IMR-90 (cell line): ENCODE measurements around the gene ADAMTS9. TPM values are rescaled to one million over a fixed set of nuclear protein-coding genes. Genes with fewer than 3 reads are reported as not detected.

Experiments used
- ATAC-seq: fragments of 200-7000 bp; cut with Tn5 transposase; 2 replicates; pipeline ENCODE4 v1.9.1; 2020; ENCODE audit warnings: low read depth, mild to moderate bottlenecking, moderate library complexity
- BruUV-seq: library from RNA; stranded (reverse); fragments of 400-500 nt; replicated peaks from 2 replicates; lab custom pipeline; 2021; lab: Mats Ljungman, UMichigan
- CTCF ChIA-PET: fragments of 300-600 bp; formaldehyde crosslinking; extraction: SDS; loops from one replicate; lab custom pipeline; 2021; ENCODE audit warnings: antibody characterized with exemption; lab: Yijun Ruan, JAX
- POLR2A ChIA-PET: fragments of 300-600 bp; sonication (Branson Sonifier 250); formaldehyde crosslinking; loops from one replicate; lab custom pipeline; 2022; ENCODE audit warnings: antibody characterized with exemption; ENCODE audit not compliant: unreplicated experiment; lab: Charles Lee
- DNase-seq: peaks from one replicate; pipeline ENCODE4 v3.0.0; 2013
- H2AFZ ChIP-seq: replicated peaks from 2 replicates; pipeline ENCODE3; 2013; ENCODE audit warnings: low read length, mild to moderate bottlenecking; ENCODE audit not compliant: poor library complexity
- H2AK5ac ChIP-seq: 2 replicates; pipeline ENCODE4 v1.6.1; 2013; ENCODE audit warnings: low read depth, low read length, inconsistent platforms
- H2AK9ac ChIP-seq: replicated peaks from 2 replicates; pipeline ENCODE3; 2013; ENCODE audit warnings: mild to moderate bottlenecking, low read depth, low read length, moderate library complexity; ENCODE audit not compliant: poor library complexity
- H2BK120ac ChIP-seq: 2 replicates; pipeline ENCODE4 v1.6.1; 2013; ENCODE audit warnings: low read depth, low read length, inconsistent platforms
- H2BK15ac ChIP-seq: 3 replicates; pipeline ENCODE4 v1.6.1; 2013; ENCODE audit warnings: low read depth, low read length, inconsistent platforms
- H2BK20ac ChIP-seq: 2 replicates; pipeline ENCODE4 v1.6.1; 2013; ENCODE audit warnings: low read depth, mild to moderate bottlenecking, inconsistent platforms, low read length, moderate library complexity
- H2BK5ac ChIP-seq: 2 replicates; pipeline ENCODE4 v1.6.1; 2013; ENCODE audit warnings: mild to moderate bottlenecking, low read depth, low read length, inconsistent platforms; ENCODE audit not compliant: poor library complexity, severe bottlenecking
- H3K14ac ChIP-seq: replicated peaks from 2 replicates; pipeline ENCODE4 v1.6.1; 2013; ENCODE audit warnings: low read depth, low read length, inconsistent platforms
- H3K18ac ChIP-seq: 2 replicates; pipeline ENCODE4 v1.6.1; 2013; ENCODE audit warnings: low read depth, low read length, control low read depth
- H3K23ac ChIP-seq: 2 replicates; pipeline ENCODE4 v1.6.1; 2013; ENCODE audit warnings: low read depth, low read length, inconsistent platforms
- H3K27ac ChIP-seq: 2 replicates; pipeline ENCODE4 v1.5.1; 2013; ENCODE audit warnings: mild to moderate bottlenecking, control low read depth, low read length; ENCODE audit not compliant: insufficient read depth
- H3K27me3 ChIP-seq: 2 replicates; pipeline ENCODE4 v1.6.1; 2013; ENCODE audit warnings: low read length; ENCODE audit not compliant: control insufficient read depth, insufficient read depth
- H3K36me3 ChIP-seq: 2 replicates; pipeline ENCODE4 v1.6.1; 2013; ENCODE audit warnings: low read length, mixed read lengths; ENCODE audit not compliant: control insufficient read depth, insufficient read depth
- H3K4ac ChIP-seq: 2 replicates; pipeline ENCODE4 v1.6.1; 2013; ENCODE audit warnings: low read depth, low read length, inconsistent platforms
- H3K4me1 ChIP-seq: 2 replicates; pipeline ENCODE4 v1.6.1; 2013; ENCODE audit warnings: low read length, mixed read lengths; ENCODE audit not compliant: control insufficient read depth, insufficient read depth
- H3K4me2 ChIP-seq: 2 replicates; pipeline ENCODE4 v1.6.1; 2013; ENCODE audit warnings: low read depth, mild to moderate bottlenecking, control low read depth, low read length, moderate library complexity
- H3K4me3 ChIP-seq: 2 replicates; pipeline ENCODE4 v1.5.1; 2013; ENCODE audit warnings: low read depth, mild to moderate bottlenecking, control low read depth, low read length, moderate library complexity; ENCODE audit not compliant: insufficient read depth
- H3K56ac ChIP-seq: 2 replicates; pipeline ENCODE4 v1.6.1; 2013; ENCODE audit warnings: low read length, inconsistent platforms; ENCODE audit not compliant: insufficient read depth; ENCODE audit errors: extremely low read depth
- H3K79me1 ChIP-seq, 2 experiments: 2 replicates each; pipeline ENCODE4 v1.6.1; 2013; ENCODE audit warnings: low read length in 2 of 2, inconsistent platforms in 1 of 2, low read depth in 1 of 2
- H3K9ac ChIP-seq: 2 replicates; pipeline ENCODE4 v1.6.1; 2013; ENCODE audit warnings: low read depth, low read length, control low read depth
- H3K9me1 ChIP-seq: 2 replicates; pipeline ENCODE4 v1.6.1; 2013; ENCODE audit warnings: low read length, inconsistent platforms; ENCODE audit not compliant: insufficient read depth
- H3K9me3 ChIP-seq: 2 replicates; pipeline ENCODE4 v1.6.1; 2013; ENCODE audit warnings: low read length; ENCODE audit not compliant: control insufficient read depth, insufficient read depth
- H4K20me1 ChIP-seq: 2 replicates; pipeline ENCODE4 v1.6.1; 2013; ENCODE audit warnings: low read length, inconsistent platforms; ENCODE audit not compliant: insufficient read depth
- H4K5ac ChIP-seq: 2 replicates; pipeline ENCODE4 v1.6.1; 2013; ENCODE audit warnings: mild to moderate bottlenecking, low read depth, low read length, control low read depth
- H4K8ac ChIP-seq, 2 experiments: 2 replicates each; pipeline ENCODE4 v1.6.1; 2013; ENCODE audit warnings: low read depth in 2 of 2, low read length in 2 of 2, control low read depth in 1 of 2, inconsistent platforms in 1 of 2
- H4K91ac ChIP-seq: 2 replicates; pipeline ENCODE4 v1.6.1; 2013; ENCODE audit warnings: low read depth, low read length, inconsistent platforms; ENCODE audit not compliant: insufficient read depth
- BHLHE40 ChIP-seq: fragments of 150-350 bp; IDR thresholded peaks from 2 replicates; pipeline ENCODE4 v1.6.1; 2016; ENCODE audit warnings: mild to moderate bottlenecking, low read depth, low read length
- CEBPB ChIP-seq: IDR thresholded peaks from 2 replicates; pipeline ENCODE4 v1.6.1; 2012; ENCODE audit warnings: low read depth, low read length, improper control_type of control experiment
- CHD1 ChIP-seq: IDR thresholded peaks from 2 replicates; pipeline ENCODE4 v1.6.1; 2012; ENCODE audit warnings: low read depth, low read length, improper control_type of control experiment
- FOS ChIP-seq: fragments of 150-350 bp; IDR thresholded peaks from 2 replicates; pipeline ENCODE4 v1.6.1; 2016; ENCODE audit warnings: low read depth, low read length
- MAFK ChIP-seq: IDR thresholded peaks from 2 replicates; pipeline ENCODE4 v1.6.1; 2012; ENCODE audit warnings: low read depth, low read length, improper control_type of control experiment
- MAZ ChIP-seq: IDR thresholded peaks from 2 replicates; pipeline ENCODE4 v1.6.1; 2012; ENCODE audit warnings: low read depth, mild to moderate bottlenecking, low read length, improper control_type of control experiment, moderate library complexity, borderline replicate concordance
- MXI1 ChIP-seq: IDR thresholded peaks from 2 replicates; pipeline ENCODE4 v1.6.1; 2012; ENCODE audit warnings: low read depth, mild to moderate bottlenecking, low read length, moderate library complexity, borderline replicate concordance
- NFE2L2 ChIP-seq: fragments of 150-350 bp; IDR thresholded peaks from 2 replicates; pipeline ENCODE4 v1.6.1; 2016; ENCODE audit warnings: low read depth, mild to moderate bottlenecking, low read length
- POLR2A ChIP-seq: IDR thresholded peaks from 2 replicates; pipeline ENCODE4 v1.6.1; 2012; ENCODE audit warnings: mild to moderate bottlenecking, low read depth, low read length
- RAD21 ChIP-seq: IDR thresholded peaks from 2 replicates; pipeline ENCODE4 v1.6.1; 2012; ENCODE audit warnings: low read length, improper control_type of control experiment
- RCOR1 ChIP-seq: IDR thresholded peaks from 2 replicates; pipeline ENCODE4 v1.6.1; 2012; ENCODE audit warnings: mild to moderate bottlenecking, low read length, improper control_type of control experiment; ENCODE audit not compliant: insufficient replicate concordance
- RFX5 ChIP-seq: IDR thresholded peaks from 2 replicates; pipeline ENCODE4 v1.8.0; 2012; ENCODE audit warnings: low read depth, mild to moderate bottlenecking, low read length, moderate library complexity
- SMC3 ChIP-seq: fragments of 150-350 bp; IDR thresholded peaks from 2 replicates; pipeline ENCODE4 v1.6.1; 2016; ENCODE audit warnings: low read depth, mild to moderate bottlenecking, antibody characterized with exemption, low read length, moderate library complexity
- WGBS, 2 experiments: methylation state at CpG; one replicate each; pipeline versions ENCODE4 v1.1.5 to v1.1.7; 2013; ENCODE audit warnings: missing lambda C conversion rate in 2 of 2; ENCODE audit not compliant: insufficient read length in 1 of 2; ENCODE audit errors: extremely low coverage in 2 of 2; 5-methylcytosine and 5-hydroxymethylcytosine counted together
- dilution Hi-C: fragments of 300-500 bp; cut with HindIII; formaldehyde crosslinking; loops from one replicate; pipeline ENCODE4 v1.14.3; 2018; ENCODE audit warnings: low sequenced_read_pairs; ENCODE audit not compliant: unreplicated experiment
- in situ Hi-C: fragments of 300-500 bp; cut with MboI; formaldehyde crosslinking; loops from 3 replicates; pipeline ENCODE4 v1.14.3; 2019; ENCODE audit warnings: low sequenced_read_pairs, inconsistent platforms, mixed read lengths
- intact Hi-C: fragments of 100-400 bp; cut with micrococcal nuclease; formaldehyde crosslinking; loops from 2 replicates; pipeline ENCODE4 v1.10.0; 2022
- polyA plus RNA-seq, 3 experiments: library from polyadenylated mRNA; depleted of rRNA; stranded (reverse); fragments of >200 nt; gene quantifications; 2 replicates each; pipeline ENCODE4 v1.2.3, GENCODE V29; 2012; ENCODE audit warnings: low replicate concordance in 1 of 3
- total RNA-seq: library from RNA; depleted of rRNA; stranded (reverse); fragments of >200 nt; gene quantifications from 2 replicates; pipeline ENCODE4 v1.2.3, GENCODE V29; 2012
- TF ChIP-seq, protein P1 (sequence below): conservative IDR thresholded peaks from 2 replicates; pipeline ENCODE4 v1.5.1; 2012; ENCODE audit warnings: mild to moderate bottlenecking, low read depth, low read length, improper control_type of control experiment
- TF ChIP-seq, protein P2 (sequence below): fragments of 150-350 bp; IDR thresholded peaks from 2 replicates; pipeline ENCODE4 v1.6.1; 2016; ENCODE audit warnings: low read depth, mild to moderate bottlenecking, low read length, moderate library complexity, borderline replicate concordance
- TF ChIP-seq, protein P3 (sequence below): fragments of 150-350 bp; IDR thresholded peaks from 2 replicates; pipeline ENCODE4 v1.6.1; 2017; ENCODE audit warnings: mild to moderate bottlenecking, antibody characterized with exemption, low read length, low read depth

The ADAMTS9 gene
- total and polyA plus RNA-seq, 2 of the 4 experiments (the other 2 are of a cell fraction) = 0.55 to 1.1 TPM

DNA sequence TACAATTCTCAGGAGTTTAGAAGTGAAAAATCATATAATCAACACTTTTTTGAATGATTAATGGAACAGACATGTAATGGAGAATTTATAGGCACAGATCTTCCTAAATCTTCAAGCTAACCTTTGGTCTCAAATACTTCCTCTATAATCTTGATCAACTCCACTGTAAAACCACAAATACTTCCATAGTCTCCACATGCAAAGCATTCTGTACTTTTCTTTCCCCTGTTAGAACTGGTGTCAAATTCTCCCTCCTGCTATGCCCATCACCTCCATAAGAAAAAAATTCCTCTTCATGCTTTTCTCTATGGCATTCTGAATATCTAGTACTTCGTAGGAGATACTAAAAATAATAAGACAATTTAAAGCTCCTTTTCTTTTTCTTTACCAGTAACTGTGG, 214.3 kb downstream of the ADAMTS9 start:
- Histone ChIP-seq H3K14ac (no peak overlapping the region), H4K8ac (no peak overlapping the region), H3K4me3 (no peak overlapping the region), H3K4me1 (no peaks in the 10 kb centered on the region), H2BK15ac (no peak overlapping the region), H3K4me2 (no peak overlapping the region), H4K20me1 (no peaks in the 10 kb centered on the region), H3K9me3 (no peaks in the 10 kb centered on the region), H3K4ac (no peak overlapping the region), H3K18ac (no peak overlapping the region), H3K9ac (no peak overlapping the region), H4K91ac (no peak overlapping the region), H3K9me1 (no peaks in the 10 kb centered on the region), H2AK5ac (no peak overlapping the region), H3K27ac (no peak overlapping the region), H3K36me3 (no peaks in the 10 kb centered on the region), H3K27me3 (no peaks in the 10 kb centered on the region; the same call in 1 of the 2 replicates), H2BK20ac (no peak overlapping the region), H4K5ac (no peak overlapping the region), H2AK9ac (no peak overlapping the region), H3K79me1 (no peaks in the 10 kb centered on the region), H3K23ac (no peak overlapping the region), H3K56ac (no peak overlapping the region), H2AFZ (no peak overlapping the region), H2BK120ac (no peak overlapping the region), H2BK5ac (no peak overlapping the region)
- dilution Hi-C loops (loop anchor here (25.0 kb wide), 1 partner anchor 436 kb away; no protein-coding TSS in a partner anchor), in situ Hi-C loops (no loop called here), intact Hi-C loops (no loop called here)
- ChIA-PET POLR2A (no interaction called here), CTCF (interaction anchor here (1.6 kb wide), 1 partner anchor 9 kb away, joined by 4 read pairs; no protein-coding TSS in a partner anchor)
- TF ChIP-seq, protein P1, sequence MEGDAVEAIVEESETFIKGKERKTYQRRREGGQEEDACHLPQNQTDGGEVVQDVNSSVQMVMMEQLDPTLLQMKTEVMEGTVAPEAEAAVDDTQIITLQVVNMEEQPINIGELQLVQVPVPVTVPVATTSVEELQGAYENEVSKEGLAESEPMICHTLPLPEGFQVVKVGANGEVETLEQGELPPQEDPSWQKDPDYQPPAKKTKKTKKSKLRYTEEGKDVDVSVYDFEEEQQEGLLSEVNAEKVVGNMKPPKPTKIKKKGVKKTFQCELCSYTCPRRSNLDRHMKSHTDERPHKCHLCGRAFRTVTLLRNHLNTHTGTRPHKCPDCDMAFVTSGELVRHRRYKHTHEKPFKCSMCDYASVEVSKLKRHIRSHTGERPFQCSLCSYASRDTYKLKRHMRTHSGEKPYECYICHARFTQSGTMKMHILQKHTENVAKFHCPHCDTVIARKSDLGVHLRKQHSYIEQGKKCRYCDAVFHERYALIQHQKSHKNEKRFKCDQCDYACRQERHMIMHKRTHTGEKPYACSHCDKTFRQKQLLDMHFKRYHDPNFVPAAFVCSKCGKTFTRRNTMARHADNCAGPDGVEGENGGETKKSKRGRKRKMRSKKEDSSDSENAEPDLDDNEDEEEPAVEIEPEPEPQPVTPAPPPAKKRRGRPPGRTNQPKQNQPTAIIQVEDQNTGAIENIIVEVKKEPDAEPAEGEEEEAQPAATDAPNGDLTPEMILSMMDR = no peak
- TF ChIP-seq MAZ (no peak), MXI1 (no peak), RAD21 (no peak), MAFK (no peak), BHLHE40 (no peak), CEBPB (no peak), CHD1 (no peak), FOS (no peak), SMC3 (no peak), RCOR1 (no peak), RFX5 (no peak), POLR2A (no peak), NFE2L2 (no peak)
- TF ChIP-seq, protein P2, sequence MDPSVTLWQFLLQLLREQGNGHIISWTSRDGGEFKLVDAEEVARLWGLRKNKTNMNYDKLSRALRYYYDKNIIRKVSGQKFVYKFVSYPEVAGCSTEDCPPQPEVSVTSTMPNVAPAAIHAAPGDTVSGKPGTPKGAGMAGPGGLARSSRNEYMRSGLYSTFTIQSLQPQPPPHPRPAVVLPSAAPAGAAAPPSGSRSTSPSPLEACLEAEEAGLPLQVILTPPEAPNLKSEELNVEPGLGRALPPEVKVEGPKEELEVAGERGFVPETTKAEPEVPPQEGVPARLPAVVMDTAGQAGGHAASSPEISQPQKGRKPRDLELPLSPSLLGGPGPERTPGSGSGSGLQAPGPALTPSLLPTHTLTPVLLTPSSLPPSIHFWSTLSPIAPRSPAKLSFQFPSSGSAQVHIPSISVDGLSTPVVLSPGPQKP = no peak
- TF ChIP-seq, protein P3, sequence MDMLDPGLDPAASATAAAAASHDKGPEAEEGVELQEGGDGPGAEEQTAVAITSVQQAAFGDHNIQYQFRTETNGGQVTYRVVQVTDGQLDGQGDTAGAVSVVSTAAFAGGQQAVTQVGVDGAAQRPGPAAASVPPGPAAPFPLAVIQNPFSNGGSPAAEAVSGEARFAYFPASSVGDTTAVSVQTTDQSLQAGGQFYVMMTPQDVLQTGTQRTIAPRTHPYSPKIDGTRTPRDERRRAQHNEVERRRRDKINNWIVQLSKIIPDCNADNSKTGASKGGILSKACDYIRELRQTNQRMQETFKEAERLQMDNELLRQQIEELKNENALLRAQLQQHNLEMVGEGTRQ = no peak
- no peak for DNase-seq
- no TSS peak for BruUV-seq
- no CpG with 5 or more reads among the region's 1 CpG for WGBS, 2 experiments
- no peak for ATAC-seq
